ENCODE data around the gene OR5K1.

DNA sequence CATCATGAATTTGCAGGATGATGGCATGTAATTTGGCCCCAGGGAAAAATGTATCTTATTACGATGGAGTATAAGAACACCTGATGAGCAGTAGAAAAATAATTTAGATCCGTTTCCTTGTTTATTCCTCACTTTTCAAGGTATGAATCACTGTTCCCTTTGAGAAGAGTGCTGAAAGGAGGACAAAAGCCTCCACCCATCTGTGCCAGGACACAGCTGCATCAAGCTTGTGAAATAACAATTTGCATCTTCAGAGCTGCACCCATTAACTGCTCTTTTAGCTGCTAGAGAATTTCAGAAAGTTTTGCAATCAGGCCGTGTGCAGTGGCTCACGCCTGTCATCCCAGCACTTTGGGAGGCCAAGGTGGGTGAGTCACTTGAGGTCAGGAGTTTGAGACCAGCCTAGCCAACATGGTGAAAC is 50.1 kb downstream of the OR5K1 start:
- no peak for TF ChIP-seq EP300 (IDR thresholded peaks at IDR 0.05)
- TF ChIP-seq, protein P1, sequence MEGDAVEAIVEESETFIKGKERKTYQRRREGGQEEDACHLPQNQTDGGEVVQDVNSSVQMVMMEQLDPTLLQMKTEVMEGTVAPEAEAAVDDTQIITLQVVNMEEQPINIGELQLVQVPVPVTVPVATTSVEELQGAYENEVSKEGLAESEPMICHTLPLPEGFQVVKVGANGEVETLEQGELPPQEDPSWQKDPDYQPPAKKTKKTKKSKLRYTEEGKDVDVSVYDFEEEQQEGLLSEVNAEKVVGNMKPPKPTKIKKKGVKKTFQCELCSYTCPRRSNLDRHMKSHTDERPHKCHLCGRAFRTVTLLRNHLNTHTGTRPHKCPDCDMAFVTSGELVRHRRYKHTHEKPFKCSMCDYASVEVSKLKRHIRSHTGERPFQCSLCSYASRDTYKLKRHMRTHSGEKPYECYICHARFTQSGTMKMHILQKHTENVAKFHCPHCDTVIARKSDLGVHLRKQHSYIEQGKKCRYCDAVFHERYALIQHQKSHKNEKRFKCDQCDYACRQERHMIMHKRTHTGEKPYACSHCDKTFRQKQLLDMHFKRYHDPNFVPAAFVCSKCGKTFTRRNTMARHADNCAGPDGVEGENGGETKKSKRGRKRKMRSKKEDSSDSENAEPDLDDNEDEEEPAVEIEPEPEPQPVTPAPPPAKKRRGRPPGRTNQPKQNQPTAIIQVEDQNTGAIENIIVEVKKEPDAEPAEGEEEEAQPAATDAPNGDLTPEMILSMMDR (IDR thresholded peaks at IDR 0.05), result no peak
